ENCODE data around the gene SMURF1.

DNA sequence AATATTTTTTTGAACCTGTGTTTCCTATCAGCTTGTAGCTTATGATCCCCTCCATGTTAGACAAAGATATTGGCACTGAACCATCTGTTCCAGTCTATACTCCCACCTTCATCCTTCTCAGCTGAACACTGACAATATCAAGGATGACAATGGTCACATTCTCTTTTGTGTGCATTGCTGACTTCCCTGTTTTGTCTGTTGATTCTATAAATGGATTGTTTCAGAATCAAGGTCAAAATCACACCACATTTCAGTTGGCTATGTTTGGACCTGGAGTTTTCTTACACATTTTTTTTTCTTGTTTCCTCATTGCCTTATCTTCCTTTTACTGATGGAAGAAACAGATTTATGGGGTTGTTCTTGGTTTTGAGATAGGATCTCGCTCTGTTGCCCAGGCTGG is 11.3 kb upstream of the SMURF1 start:
- no peak for TF ChIP-seq EZH2 (IDR thresholded peaks at IDR 0.05; ENCODE audit: insufficient read depth, low read length)
- TF ChIP-seq, protein P1, sequence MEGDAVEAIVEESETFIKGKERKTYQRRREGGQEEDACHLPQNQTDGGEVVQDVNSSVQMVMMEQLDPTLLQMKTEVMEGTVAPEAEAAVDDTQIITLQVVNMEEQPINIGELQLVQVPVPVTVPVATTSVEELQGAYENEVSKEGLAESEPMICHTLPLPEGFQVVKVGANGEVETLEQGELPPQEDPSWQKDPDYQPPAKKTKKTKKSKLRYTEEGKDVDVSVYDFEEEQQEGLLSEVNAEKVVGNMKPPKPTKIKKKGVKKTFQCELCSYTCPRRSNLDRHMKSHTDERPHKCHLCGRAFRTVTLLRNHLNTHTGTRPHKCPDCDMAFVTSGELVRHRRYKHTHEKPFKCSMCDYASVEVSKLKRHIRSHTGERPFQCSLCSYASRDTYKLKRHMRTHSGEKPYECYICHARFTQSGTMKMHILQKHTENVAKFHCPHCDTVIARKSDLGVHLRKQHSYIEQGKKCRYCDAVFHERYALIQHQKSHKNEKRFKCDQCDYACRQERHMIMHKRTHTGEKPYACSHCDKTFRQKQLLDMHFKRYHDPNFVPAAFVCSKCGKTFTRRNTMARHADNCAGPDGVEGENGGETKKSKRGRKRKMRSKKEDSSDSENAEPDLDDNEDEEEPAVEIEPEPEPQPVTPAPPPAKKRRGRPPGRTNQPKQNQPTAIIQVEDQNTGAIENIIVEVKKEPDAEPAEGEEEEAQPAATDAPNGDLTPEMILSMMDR (IDR thresholded peaks at IDR 0.05; ENCODE audit: insufficient read depth, low read depth, low read length), result no peak
